Panc1 (cell line): ENCODE measurements around the gene CCS.

ENCODE experiments used
- CTCF ChIP-seq: fragments of 450-650 bp; IDR thresholded peaks from 2 replicates; pipeline ENCODE4 v1.5.1; 2017; ENCODE audit warnings: mild to moderate bottlenecking
- POLR2AphosphoS5 ChIP-seq: IDR thresholded peaks from 2 replicates; pipeline ENCODE4 v1.6.1; 2012; ENCODE audit warnings: mild to moderate bottlenecking, low read depth, low read length, moderate library complexity

GRCh38 chr11:66600631-66601233 is 7.7 kb downstream of the CCS start:
- TF ChIP-seq POLR2AphosphoS5 (no peak), CTCF (no peak)
